Measurements from ENCODE around the gene CCSER2. TPM values are rescaled to one million over a fixed set of nuclear protein-coding genes. Genes with fewer than 3 reads are reported as not detected.

The CCSER2 gene
- total RNA-seq, 3 donors from 2014 or later = 49.8 to 61.2 (median 49.9) TPM

DNA sequence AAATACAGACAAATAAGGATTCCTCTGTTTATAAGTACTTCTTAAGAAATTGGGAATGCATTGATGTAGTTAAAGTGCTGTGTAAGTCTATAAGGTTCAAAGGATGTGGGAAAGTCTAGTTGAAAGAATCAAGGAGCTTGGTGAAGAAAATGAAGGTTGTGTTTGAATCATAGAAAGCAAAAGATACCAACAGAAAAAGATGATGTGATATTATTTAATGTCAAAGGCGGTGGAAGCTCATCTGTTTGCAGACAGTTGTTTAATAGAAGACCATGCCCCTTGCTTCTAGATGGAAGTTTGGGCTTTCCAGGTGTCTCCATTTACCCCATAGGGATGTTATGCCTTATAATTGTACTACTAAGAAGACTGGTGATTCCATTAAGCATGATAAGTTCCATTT lies 150.3 kb downstream of the CCSER2 start:
- H3K4me1 ChIP-seq = no peaks in the 10 kb centered on the region
- H3K36me3 ChIP-seq = no peaks in the 10 kb centered on the region
- no peak for DNase-seq (ENCODE audit: low spot score in 2 of 2)
- no peaks in the 10 kb centered on the region for H3K27me3 ChIP-seq
- TF ChIP-seq POLR2AphosphoS5 (IDR thresholded peaks at IDR 0.05) (no peak), POLR2A (IDR thresholded peaks at IDR 0.05) (no peak)
- TF ChIP-seq, protein P1, sequence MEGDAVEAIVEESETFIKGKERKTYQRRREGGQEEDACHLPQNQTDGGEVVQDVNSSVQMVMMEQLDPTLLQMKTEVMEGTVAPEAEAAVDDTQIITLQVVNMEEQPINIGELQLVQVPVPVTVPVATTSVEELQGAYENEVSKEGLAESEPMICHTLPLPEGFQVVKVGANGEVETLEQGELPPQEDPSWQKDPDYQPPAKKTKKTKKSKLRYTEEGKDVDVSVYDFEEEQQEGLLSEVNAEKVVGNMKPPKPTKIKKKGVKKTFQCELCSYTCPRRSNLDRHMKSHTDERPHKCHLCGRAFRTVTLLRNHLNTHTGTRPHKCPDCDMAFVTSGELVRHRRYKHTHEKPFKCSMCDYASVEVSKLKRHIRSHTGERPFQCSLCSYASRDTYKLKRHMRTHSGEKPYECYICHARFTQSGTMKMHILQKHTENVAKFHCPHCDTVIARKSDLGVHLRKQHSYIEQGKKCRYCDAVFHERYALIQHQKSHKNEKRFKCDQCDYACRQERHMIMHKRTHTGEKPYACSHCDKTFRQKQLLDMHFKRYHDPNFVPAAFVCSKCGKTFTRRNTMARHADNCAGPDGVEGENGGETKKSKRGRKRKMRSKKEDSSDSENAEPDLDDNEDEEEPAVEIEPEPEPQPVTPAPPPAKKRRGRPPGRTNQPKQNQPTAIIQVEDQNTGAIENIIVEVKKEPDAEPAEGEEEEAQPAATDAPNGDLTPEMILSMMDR (IDR thresholded peaks at IDR 0.05) = no peak
- no peaks in the 10 kb centered on the region for H3K9me3 ChIP-seq
- H3K4me3 ChIP-seq = no peak overlapping the region
- no peak overlapping the region for H3K27ac ChIP-seq
- intact Hi-C loops (cut with DNase I; ENCODE audit: low total_unique reads) = no loop called here

DNA sequence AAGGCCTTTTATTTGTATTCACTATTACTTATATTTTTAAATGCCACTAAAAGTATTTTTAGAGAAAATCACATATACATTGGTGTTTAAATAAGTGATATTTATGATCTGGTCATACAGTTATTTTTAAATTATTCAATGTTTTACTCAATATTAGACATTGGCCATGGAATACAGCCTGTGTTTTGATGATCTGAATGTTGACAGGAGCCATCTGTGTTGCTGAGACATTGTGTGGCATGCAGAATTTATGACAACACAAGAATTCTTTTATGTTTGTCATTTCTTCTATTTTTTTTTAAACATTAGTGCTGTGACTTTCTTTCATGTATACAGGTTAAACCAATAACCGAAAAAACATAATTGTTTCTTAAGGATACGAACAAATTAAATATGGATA lies 156.2 kb downstream of the CCSER2 start:
- no peak for TF ChIP-seq POLR2A (IDR thresholded peaks at IDR 0.05)
- TF ChIP-seq, protein P1 (IDR thresholded peaks at IDR 0.05) = no peak
- TF ChIP-seq POLR2AphosphoS5 (IDR thresholded peaks at IDR 0.05) = no peak
- intact Hi-C loops (cut with DNase I; ENCODE audit: low total_unique reads) = no loop called here
- DNase-seq (ENCODE audit: low spot score in 2 of 2) = no peak
- Histone ChIP-seq H3K36me3 (no peaks in the 10 kb centered on the region), H3K9me3 (no peaks in the 10 kb centered on the region), H3K27ac (no peak overlapping the region), H3K4me3 (no peak overlapping the region), H3K27me3 (no peaks in the 10 kb centered on the region), H3K4me1 (no peaks in the 10 kb centered on the region)

DNA sequence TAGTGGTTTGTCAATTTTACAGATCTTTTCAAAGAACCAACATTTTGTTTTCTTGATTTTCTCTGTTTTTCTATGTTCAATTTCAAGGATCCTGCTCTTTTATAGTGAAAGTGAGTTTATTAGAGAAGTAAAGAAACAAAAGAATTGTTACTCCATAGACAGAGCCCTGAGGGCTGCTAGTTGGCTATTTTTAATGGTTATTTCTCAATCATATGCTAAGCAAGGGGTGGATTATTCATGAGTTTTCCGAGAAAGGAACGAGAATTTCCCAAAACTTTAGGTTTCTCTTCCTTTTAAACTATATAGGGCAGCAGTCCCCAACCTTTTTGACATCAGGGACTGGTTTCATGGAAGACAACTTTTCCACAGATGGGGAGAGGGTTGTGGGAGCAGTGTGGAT lies 165.0 kb downstream of the CCSER2 start:
- no peak overlapping the region for H3K4me3 ChIP-seq
- H3K4me1 ChIP-seq = no peaks in the 10 kb centered on the region
- H3K27me3 ChIP-seq = no peaks in the 10 kb centered on the region
- intact Hi-C loops (cut with DNase I; ENCODE audit: low total_unique reads) = no loop called here
- no peak for TF ChIP-seq POLR2A (IDR thresholded peaks at IDR 0.05)
- TF ChIP-seq POLR2AphosphoS5 (IDR thresholded peaks at IDR 0.05) = no peak
- TF ChIP-seq, protein P1 (IDR thresholded peaks at IDR 0.05) = no peak
- no peaks in the 10 kb centered on the region for H3K36me3 ChIP-seq
- DNase-seq (ENCODE audit: low spot score in 2 of 2) = no peak
- peak overlapping the region in 1 of 2 donors; percentile 52 for H3K27ac ChIP-seq
- peaks cover 5 to 9% of the 10 kb centered on the region in 2 donors for H3K9me3 ChIP-seq

DNA sequence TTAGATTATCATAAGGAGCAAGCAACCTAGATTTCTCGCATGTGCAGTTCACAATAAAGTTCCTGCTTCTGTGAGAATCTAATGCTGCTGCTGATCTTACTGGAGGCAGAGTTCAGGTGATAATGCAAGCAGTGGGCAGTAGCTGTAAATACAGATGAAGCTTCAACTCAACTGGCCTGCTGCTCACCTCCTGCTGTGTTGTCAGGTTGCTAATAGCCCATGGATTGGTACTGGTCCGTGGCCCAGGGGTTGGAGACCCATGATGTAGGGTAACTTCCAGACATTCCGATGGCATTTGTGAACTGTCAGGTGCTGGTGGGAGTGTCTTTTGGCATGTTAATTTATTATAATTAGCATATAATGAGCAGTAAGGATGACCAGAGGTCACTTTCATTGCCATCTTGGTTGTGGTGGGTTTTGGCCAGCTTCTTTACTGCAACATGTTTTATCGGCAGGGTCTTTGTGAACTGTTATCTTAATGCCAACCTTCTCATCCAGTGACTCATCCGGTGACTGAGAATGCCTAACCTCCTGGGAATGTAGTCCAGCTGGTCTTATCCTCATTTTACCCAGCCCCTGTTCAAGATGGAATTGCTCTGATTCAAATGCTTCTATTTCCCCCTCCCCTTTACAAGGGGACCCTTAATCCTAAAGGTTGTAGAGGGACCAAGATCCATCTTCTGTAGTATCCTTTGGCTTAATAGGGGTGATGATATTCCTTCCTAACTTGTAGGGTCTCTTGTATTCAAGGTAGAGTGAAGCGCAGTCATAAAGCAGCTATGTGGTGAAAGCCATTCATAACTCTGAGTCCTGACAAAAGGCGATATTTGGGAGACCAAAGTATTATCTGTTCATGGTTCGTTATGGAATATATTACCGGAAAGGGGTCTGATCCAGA lies 165.8 kb downstream of the CCSER2 start:
- H3K9me3 ChIP-seq = peaks cover 5 to 9% of the 10 kb centered on the region in 2 donors
- intact Hi-C loops (cut with DNase I; ENCODE audit: low total_unique reads) = no loop called here
- no peaks in the 10 kb centered on the region for H3K27me3 ChIP-seq
- H3K4me3 ChIP-seq = no peak overlapping the region
- no peaks in the 10 kb centered on the region for H3K4me1 ChIP-seq
- no peaks in the 10 kb centered on the region for H3K36me3 ChIP-seq
- peak overlapping the region in 1 of 2 donors; percentile 52 for H3K27ac ChIP-seq
- TF ChIP-seq POLR2AphosphoS5 (IDR thresholded peaks at IDR 0.05) (no peak), POLR2A (IDR thresholded peaks at IDR 0.05) (no peak)
- TF ChIP-seq, protein P1 (IDR thresholded peaks at IDR 0.05) = no peak
- no peak for DNase-seq (ENCODE audit: low spot score in 2 of 2)

DNA sequence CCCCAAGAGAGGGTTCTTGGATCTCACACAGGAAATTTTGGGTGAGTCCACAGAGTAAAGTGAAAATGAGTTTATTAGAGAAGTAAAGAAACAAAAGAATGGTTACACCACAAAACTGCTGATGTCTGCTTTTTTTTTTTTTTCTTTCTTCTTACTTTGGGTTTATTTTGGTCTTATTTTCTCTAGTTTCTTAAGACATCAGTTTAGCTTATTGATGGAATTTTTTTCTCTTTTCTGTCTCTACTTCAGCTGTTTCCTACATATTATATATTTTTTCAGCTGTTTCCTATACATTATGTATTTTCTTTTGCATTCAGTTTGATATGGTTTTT lies 166.4 kb downstream of the CCSER2 start:
- DNase-seq (ENCODE audit: low spot score in 2 of 2) = no peak
- no peak for TF ChIP-seq POLR2A (IDR thresholded peaks at IDR 0.05)
- TF ChIP-seq, protein P1 (IDR thresholded peaks at IDR 0.05) = no peak
- no peak for TF ChIP-seq POLR2AphosphoS5 (IDR thresholded peaks at IDR 0.05)
- no peaks in the 10 kb centered on the region for H3K4me1 ChIP-seq
- no peak overlapping the region for H3K4me3 ChIP-seq
- H3K9me3 ChIP-seq = peaks cover 5 to 9% of the 10 kb centered on the region in 2 donors
- H3K36me3 ChIP-seq = no peaks in the 10 kb centered on the region
- peak overlapping the region in 1 of 2 donors; percentile 52 for H3K27ac ChIP-seq
- H3K27me3 ChIP-seq = no peaks in the 10 kb centered on the region
- intact Hi-C loops (cut with DNase I; ENCODE audit: low total_unique reads) = no loop called here

Measured in breast epithelium (tissue), 4 donors.